Pancreas (tissue), 10 donors: Measurements from ENCODE around the gene KRT77. TPM values are rescaled to one million over a fixed set of nuclear protein-coding genes. Genes with fewer than 3 reads are reported as not detected.

Experiments used
- ATAC-seq, 4 donors: fragments of 200-7000 bp; cut with Tn5 transposase; one replicate each; pipeline versions ENCODE4 v1.8.0 to v1.9.1; 2020; ENCODE audit warnings: mild to moderate bottlenecking in 4 of 4, moderate library complexity in 4 of 4
- DNase-seq, 6 donors: peaks; one replicate each; pipeline ENCODE4 v3.0.0-alpha.2; 2020
- FAIRE-seq: peaks from 2 replicates; lab custom pipeline; 2012; peaks lifted over from hg19 to GRCh38; lab: Jason Lieb, UNC
- H3K27ac ChIP-seq, 4 donors: fragments of 200-600 bp; sonication (generic); 1 replicate in 3 of 4; 2 replicates in 1 of 4; pipeline versions ENCODE4 v1.5.0 to v1.8.0; 2020
- H3K27me3 ChIP-seq, 4 donors: fragments of 200-600 bp; one replicate each; pipeline ENCODE4 v1.8.0; 2021
- H3K36me3 ChIP-seq, 3 donors: fragments of 200-600 bp; sonication (generic) in 1 of 3; one replicate each; pipeline versions ENCODE4 v1.5.0 to v1.8.0; 2020 to 2021
- H3K4me1 ChIP-seq, 3 donors: fragments of 200-600 bp; one replicate each; pipeline ENCODE4 v1.8.0; 2021
- H3K4me3 ChIP-seq, 4 donors: fragments of 200-600 bp; sonication (generic) in 2 of 4; one replicate each; pipeline versions ENCODE4 v1.5.0 to v1.8.0; 2020 to 2021
- H3K9me3 ChIP-seq, 4 donors: fragments of 200-600 bp; one replicate each; pipeline ENCODE4 v1.8.0; 2021
- CTCF ChIP-seq, 4 donors: fragments of 200-600 bp; sonication (generic) in 3 of 4; IDR thresholded peaks; one replicate each; pipeline versions ENCODE4 v1.5.0 to v1.8.0; 2021; ENCODE audit warnings: antibody characterized with exemption in 4 of 4
- WGBS, 2 donors: extraction: QIAGEN DNeasy Blood & Tissue Kit; methylation state at CpG; one replicate each; pipeline ENCODE4 v1.1.7; 2013; 5-methylcytosine and 5-hydroxymethylcytosine counted together
- intact Hi-C, 3 donors: fragments of 100-400 bp; cut with DNase I; formaldehyde crosslinking; loops; one replicate each; pipeline versions ENCODE4 v1.11.1 to v1.14.2; 2022
- polyA plus RNA-seq, 2 donors: library from polyadenylated mRNA; stranded (reverse); fragments of 200-250 nt; gene quantifications; one replicate each; pipeline ENCODE4 v1.2.3, GENCODE V29; 2013
- total RNA-seq, 6 donors: library from RNA; stranded (reverse); fragmentation: NEBNext Ultra II Directional in 4 of 6; extraction: Animal tissue kit (Norgen Biotek cat#: 25700) in 4 of 6; gene quantifications; one replicate each; pipeline versions ENCODE4 v1.2.1 to v1.2.4, GENCODE V29; 2021 to 2023
- donor health status: healthy with polysubstance abuse.
- donor health status: DM: no; HTN: no; CAD: no; lungs with moderate emphysema.
- donor health status: DM: no; HTN: no; CAD: no.
- donor health status: control.
- donor health status: control.
- donor health status: Bipolar disorder and iron deficiency.
- donor health status: DM: yes; HTN: yes; CAD: no.
- donor health status: DM: no; HTN: no; CAD: no.
- donor health status: DM: no; HTN: no; CAD: no.
- donor health status: DM: yes; HTN: yes; CAD: no.

The KRT77 gene
- total and polyA plus RNA-seq, 8 donors: 0.07 TPM; not detected in 7

- no peak overlapping the region for H3K4me3 ChIP-seq
- no peaks in the 10 kb centered on the region for H3K9me3 ChIP-seq
- H3K27ac ChIP-seq: no peak overlapping the region
- peak in 1 of 6 donors; percentile 18 for DNase-seq
- intact Hi-C loops: no loop called here
- FAIRE-seq: no peak
- no peak for TF ChIP-seq CTCF (IDR thresholded peaks at IDR 0.05)
- 84 to 87% methylated on average over 7 of the region's 7 CpGs for WGBS, 2 donors
- H3K27me3 ChIP-seq: no peaks in the 10 kb centered on the region
- no peaks in the 10 kb centered on the region for H3K4me1 ChIP-seq
- no peak for ATAC-seq
- no peaks in the 10 kb centered on the region for H3K36me3 ChIP-seq
Measured at GRCh38 chr12:52676163-52676562, 27.2 kb downstream of the KRT77 start.

GRCh38 chr12:52675301-52675701, 28.0 kb downstream of the KRT77 start:
- no peak for ATAC-seq
- no peak for TF ChIP-seq CTCF (IDR thresholded peaks at IDR 0.05)

GRCh38 chr12:52674433-52674775, 28.9 kb downstream of the KRT77 start:
- no peak for TF ChIP-seq CTCF (IDR thresholded peaks at IDR 0.05)
- Histone ChIP-seq H3K36me3 (no peaks in the 10 kb centered on the region), H3K4me3 (no peak overlapping the region), H3K27ac (no peak overlapping the region), H3K27me3 (no peaks in the 10 kb centered on the region), H3K9me3 (no peaks in the 10 kb centered on the region), H3K4me1 (no peaks in the 10 kb centered on the region)
- DNase-seq (no peak), FAIRE-seq (no peak), ATAC-seq (no peak)
- intact Hi-C loops: no loop called here
- WGBS, 2 donors: 91 to 95% methylated on average over 4 of the region's 4 CpGs

More at GRCh38 chr12:52675301-52675701, 28.0 kb downstream of the KRT77 start:
- Histone ChIP-seq H3K36me3 (no peaks in the 10 kb centered on the region), H3K27ac (no peak overlapping the region), H3K27me3 (no peaks in the 10 kb centered on the region), H3K9me3 (no peaks in the 10 kb centered on the region), H3K4me3 (no peak overlapping the region), H3K4me1 (no peaks in the 10 kb centered on the region)
- 82 to 91% methylated on average over 28 of the region's 28 CpGs for WGBS, 2 donors
- DNase-seq (peak in 1 of 6 donors; percentile 16), FAIRE-seq (no peak)
- intact Hi-C loops: no loop called here

GRCh38 chr12:52673713-52674432, 29.5 kb downstream of the KRT77 start:
- WGBS, 2 donors: 49 to 64% methylated on average over 3 of the region's 3 CpGs
- Histone ChIP-seq H3K4me1 (no peaks in the 10 kb centered on the region), H3K27ac (no peak overlapping the region), H3K4me3 (no peak overlapping the region), H3K27me3 (no peaks in the 10 kb centered on the region), H3K9me3 (no peaks in the 10 kb centered on the region), H3K36me3 (no peaks in the 10 kb centered on the region)
- intact Hi-C loops: no loop called here
- no peak for TF ChIP-seq CTCF (IDR thresholded peaks at IDR 0.05)
- DNase-seq (no peak), FAIRE-seq (no peak), ATAC-seq (no peak)

GRCh38 chr12:52673217-52673616, 30.1 kb downstream of the KRT77 start:
- Histone ChIP-seq H3K27ac (no peak overlapping the region), H3K4me1 (no peaks in the 10 kb centered on the region), H3K27me3 (no peaks in the 10 kb centered on the region), H3K36me3 (no peaks in the 10 kb centered on the region), H3K4me3 (no peak overlapping the region), H3K9me3 (no peaks in the 10 kb centered on the region)
- 46 to 48% methylated on average over 5 of the region's 5 CpGs for WGBS, 2 donors
- ATAC-seq: no peak
- FAIRE-seq: no peak
- no peak for TF ChIP-seq CTCF (IDR thresholded peaks at IDR 0.05)
- DNase-seq: no peak
- intact Hi-C loops: no loop called here
